H1 (cell line): ENCODE data around the gene SRSF8. TPM values are rescaled to one million over a fixed set of nuclear protein-coding genes. Genes with fewer than 3 reads are reported as not detected.

Source experiments
- CTCF ChIA-PET: fragments of 300-600 bp; sonication (Branson Sonifier 250); formaldehyde crosslinking; loops from one replicate; lab custom pipeline; 2021; ENCODE audit not compliant: partially characterized antibody; lab: Charles Lee
- POLR2A ChIA-PET: fragments of 300-600 bp; sonication (Branson Sonifier 250); formaldehyde crosslinking; loops from one replicate; lab custom pipeline; 2021; ENCODE audit warnings: inconsistent platforms; ENCODE audit not compliant: partially characterized antibody; lab: Charles Lee
- DNase-seq, 2 experiments: peaks; one replicate each; pipeline versions ENCODE4 v3.0.0 to v3.0.0-alpha.2; 2010 to 2022; ENCODE audit warnings: low spot score in 2 of 2, low read depth in 1 of 2, mixed read lengths in 1 of 2
- FAIRE-seq: peaks from 2 replicates; lab custom pipeline; 2011; peaks lifted over from hg19 to GRCh38; lab: Jason Lieb, UNC
- H2AFZ ChIP-seq: 2 replicates; pipeline ENCODE4 v1.8.1; 2012; ENCODE audit warnings: low read length, inconsistent platforms
- H2AK5ac ChIP-seq: 2 replicates; pipeline ENCODE4 v1.6.1; 2013; ENCODE audit warnings: low read depth, low read length
- H2BK120ac ChIP-seq: replicated peaks from 2 replicates; pipeline ENCODE3; 2013; ENCODE audit warnings: low read depth, low read length, inconsistent platforms
- H2BK12ac ChIP-seq: 2 replicates; pipeline ENCODE4 v1.6.1; 2013; ENCODE audit warnings: low read depth, low read length
- H2BK15ac ChIP-seq: 2 replicates; pipeline ENCODE4 v1.6.1; 2013; ENCODE audit warnings: low read length
- H2BK20ac ChIP-seq: 2 replicates; pipeline ENCODE4 v1.6.1; 2013; ENCODE audit warnings: low read length
- H2BK5ac ChIP-seq: 2 replicates; pipeline ENCODE4 v1.6.1; 2013; ENCODE audit warnings: low read depth, low read length
- H3K14ac ChIP-seq: 2 replicates; pipeline ENCODE4 v1.6.1; 2013; ENCODE audit warnings: inconsistent platforms; ENCODE audit not compliant: insufficient read length
- H3K18ac ChIP-seq: 2 replicates; pipeline ENCODE4 v1.6.1; 2013; ENCODE audit warnings: low read length; ENCODE audit errors: extremely low read depth
- H3K23ac ChIP-seq: 2 replicates; pipeline ENCODE4 v1.6.1; 2013; ENCODE audit warnings: inconsistent platforms; ENCODE audit not compliant: insufficient read length
- H3K23me2 ChIP-seq: 2 replicates; pipeline ENCODE4 v1.6.1; 2013; ENCODE audit warnings: low read depth, low read length
- H3K27ac ChIP-seq: 2 replicates; pipeline ENCODE4 v1.6.1; 2011; ENCODE audit warnings: low read depth, low read length, inconsistent platforms
- H3K27me3 ChIP-seq, 4 experiments: replicated peaks in 1 of 4; 1 replicate in 1 of 4; 2 replicates in 3 of 4; pipeline versions ENCODE4 v1.6.1 to v1.8.1; 2011 to 2013; ENCODE audit warnings: low read length in 3 of 4, mild to moderate bottlenecking in 3 of 4, inconsistent platforms in 2 of 4, mixed read lengths in 2 of 4, moderate library complexity in 1 of 4; ENCODE audit not compliant: control insufficient read depth in 3 of 4, insufficient read depth in 3 of 4; ENCODE audit errors: extremely low read depth in 1 of 4
- H3K36me3 ChIP-seq, 4 experiments: 2 replicates each; pipeline versions ENCODE4 v1.6.1 to v1.8.1; 2011 to 2013; ENCODE audit warnings: mild to moderate bottlenecking in 4 of 4, low read length in 3 of 4, moderate library complexity in 2 of 4, control low read depth in 1 of 4, inconsistent platforms in 1 of 4; ENCODE audit not compliant: insufficient read depth in 4 of 4, control insufficient read depth in 2 of 4
- H3K4ac ChIP-seq: replicated peaks from 2 replicates; pipeline ENCODE3; 2013; ENCODE audit warnings: low read length, low read depth, mixed read lengths, inconsistent platforms; ENCODE audit not compliant: insufficient read length
- H3K4me1 ChIP-seq, 4 experiments: replicated peaks in 1 of 4; 1 replicate in 1 of 4; 2 replicates in 3 of 4; pipeline versions ENCODE4 v1.6.1 to v1.8.1; 2011 to 2013; ENCODE audit warnings: low read length in 3 of 4, inconsistent platforms in 2 of 4, mixed read lengths in 1 of 4; ENCODE audit not compliant: insufficient read depth in 4 of 4, control insufficient read depth in 3 of 4
- H3K4me2 ChIP-seq, 2 experiments: 2 replicates each; pipeline versions ENCODE4 v1.6.1 to v1.8.1; 2011 to 2013; ENCODE audit warnings: low read depth in 2 of 2, low read length in 2 of 2, control low read depth in 1 of 2, inconsistent platforms in 1 of 2, mild to moderate bottlenecking in 1 of 2; ENCODE audit not compliant: insufficient read depth in 1 of 2
- H3K4me3 ChIP-seq, 4 experiments: fragments of 200-600, 300-600 bp in 1 of 4; sonication (generic), shearing (Covaris generic), sonication (Bioruptor Twin) in 1 of 4; 2 replicates each; pipeline versions ENCODE4 v1.5.1 to v1.8.1; 2011 to 2016; ENCODE audit warnings: low read length in 4 of 4, low read depth in 3 of 4, control low read depth in 2 of 4, inconsistent platforms in 2 of 4, mild to moderate bottlenecking in 2 of 4, mixed read lengths in 1 of 4, moderate library complexity in 1 of 4; ENCODE audit not compliant: insufficient read depth in 2 of 4; ENCODE audit errors: extremely low read depth in 1 of 4
- H3K56ac ChIP-seq: replicated peaks from 2 replicates; pipeline ENCODE3; 2013; ENCODE audit warnings: low read depth, mild to moderate bottlenecking, mixed read lengths, low read length, inconsistent platforms; ENCODE audit not compliant: insufficient read length
- H3K79me1 ChIP-seq: 2 replicates; pipeline ENCODE4 v1.6.1; 2013; ENCODE audit warnings: low read depth, low read length, control low read depth
- H3K79me2 ChIP-seq, 2 experiments: 2 replicates each; pipeline versions ENCODE4 v1.6.1 to v1.8.1; 2012 to 2013; ENCODE audit warnings: low read length in 2 of 2, mild to moderate bottlenecking in 2 of 2, inconsistent platforms in 1 of 2; ENCODE audit not compliant: insufficient read depth in 2 of 2, control insufficient read depth in 1 of 2
- H3K9ac ChIP-seq, 4 experiments: replicated peaks in 1 of 4; 1 replicate in 1 of 4; 2 replicates in 3 of 4; pipeline versions ENCODE4 v1.6.1 to v1.8.1; 2011 to 2013; ENCODE audit warnings: low read depth in 3 of 4, low read length in 3 of 4, control low read depth in 2 of 4, mild to moderate bottlenecking in 2 of 4, moderate library complexity in 2 of 4, inconsistent platforms in 1 of 4; ENCODE audit errors: extremely low read depth in 1 of 4
- H3K9me3 ChIP-seq, 2 experiments: 2 replicates each; pipeline versions ENCODE4 v1.6.1 to v1.8.1; 2012 to 2013; ENCODE audit warnings: mild to moderate bottlenecking in 2 of 2, moderate library complexity in 2 of 2, control low read depth in 1 of 2, inconsistent platforms in 1 of 2, low read depth in 1 of 2, low read length in 1 of 2, mixed read lengths in 1 of 2; ENCODE audit not compliant: insufficient read depth in 2 of 2
- H4K20me1 ChIP-seq, 2 experiments: replicated peaks in 1 of 2; 2 replicates each; pipeline versions ENCODE3 to v1.8.1; 2011 to 2013; ENCODE audit warnings: inconsistent platforms in 2 of 2, low read length in 2 of 2, mild to moderate bottlenecking in 1 of 2; ENCODE audit not compliant: insufficient read depth in 2 of 2, control insufficient read depth in 1 of 2
- H4K5ac ChIP-seq: 2 replicates; pipeline ENCODE4 v1.6.1; 2013; ENCODE audit warnings: low read length, low read depth, mixed read lengths, inconsistent platforms; ENCODE audit not compliant: insufficient read length
- H4K8ac ChIP-seq: 2 replicates; pipeline ENCODE4 v1.8.0; 2013; ENCODE audit warnings: mild to moderate bottlenecking, moderate library complexity, low read length, inconsistent platforms; ENCODE audit not compliant: insufficient read depth; ENCODE audit errors: extremely low read depth
- H4K91ac ChIP-seq: replicated peaks from 2 replicates; pipeline ENCODE3; 2013; ENCODE audit warnings: low read length, mixed read lengths, inconsistent platforms; ENCODE audit not compliant: insufficient read length
- BCL11A ChIP-seq, 2 experiments: IDR thresholded peaks; one replicate each; pipeline ENCODE4 v1.6.1; 2011; ENCODE audit warnings: low read depth in 2 of 2, low read length in 2 of 2, mild to moderate bottlenecking in 2 of 2
- BRCA1 ChIP-seq: IDR thresholded peaks from 2 replicates; pipeline ENCODE4 v1.6.1; 2012; ENCODE audit warnings: low read depth, low read length, improper control_type of control experiment
- CBX8 ChIP-seq: fragments of 300-800, 300-1000 bp; sonication (generic); IDR thresholded peaks from 2 replicates; pipeline ENCODE4 v1.7.1; 2016; ENCODE audit warnings: low read depth, low read length, borderline replicate concordance
- CEBPB ChIP-seq: IDR thresholded peaks from 2 replicates; pipeline ENCODE4 v1.6.1; 2012; ENCODE audit warnings: low read depth, low read length
- CTBP2 ChIP-seq: IDR thresholded peaks from 2 replicates; pipeline ENCODE4 v1.7.0; 2011; ENCODE audit warnings: borderline replicate concordance, mild to moderate bottlenecking, moderate library complexity, mixed read lengths, low read length; ENCODE audit not compliant: insufficient read depth, insufficient read length
- EZH2 ChIP-seq: fragments of 200-600 bp; sonication (generic); IDR thresholded peaks from 2 replicates; pipeline ENCODE4 v1.7.1; 2012; ENCODE audit warnings: low read depth, mild to moderate bottlenecking, moderate library complexity, low read length, inconsistent platforms; ENCODE audit not compliant: severe bottlenecking
- GABPA ChIP-seq: IDR thresholded peaks from 2 replicates; pipeline ENCODE4 v1.6.1; 2011; ENCODE audit warnings: mild to moderate bottlenecking, low read length, moderate library complexity, borderline replicate concordance; ENCODE audit not compliant: insufficient read depth
- GTF2F1 ChIP-seq: IDR thresholded peaks from 2 replicates; pipeline ENCODE4 v1.6.1; 2012; ENCODE audit warnings: low read depth, low read length, improper control_type of control experiment, borderline replicate concordance
- HDAC2 ChIP-seq, 2 experiments: fragments of 300-600 bp in 1 of 2; sonication (generic) in 1 of 2; IDR thresholded peaks; 2 replicates each; pipeline ENCODE4 v1.6.1; 2011 to 2012; ENCODE audit warnings: low read depth in 2 of 2, low read length in 2 of 2, mild to moderate bottlenecking in 2 of 2, moderate library complexity in 2 of 2, borderline replicate concordance in 1 of 2, inconsistent platforms in 1 of 2
- RXRA ChIP-seq: IDR thresholded peaks from 2 replicates; pipeline ENCODE4 v1.6.1; 2011; ENCODE audit warnings: low read depth, mild to moderate bottlenecking, low read length, moderate library complexity; ENCODE audit not compliant: insufficient read depth
- TAF7 ChIP-seq: optimal IDR thresholded peaks from 2 replicates; pipeline ENCODE3; 2011; ENCODE audit warnings: low read depth, mild to moderate bottlenecking, inconsistent platforms, low read length, moderate library complexity, borderline replicate concordance
- TBP ChIP-seq: IDR thresholded peaks from 2 replicates; pipeline ENCODE4 v1.6.1; 2011; ENCODE audit warnings: low read depth, low read length, improper control_type of control experiment
- WGBS, 2 experiments: shearing (Covaris generic) in 1 of 2; methylation state at CpG; one replicate each; pipeline versions ENCODE4 v1.1.6 to v1.1.7; 2013 to 2015; ENCODE audit warnings: low lambda C conversion rate in 2 of 2, mixed read lengths in 2 of 2, inconsistent platforms in 1 of 2, low coverage in 1 of 2, missing lambda C conversion rate in 1 of 2; ENCODE audit not compliant: insufficient replicate concordance in 2 of 2, insufficient coverage in 1 of 2, insufficient read length in 1 of 2; ENCODE audit errors: extremely low coverage in 1 of 2, missing lambda C conversion rate in 1 of 2; 5-methylcytosine and 5-hydroxymethylcytosine counted together
- polyA plus RNA-seq, 7 experiments: library from polyadenylated mRNA; depleted of rRNA in 3 of 7; stranded (reverse) in 5 of 7; unstranded in 2 of 7; fragments of >200 nt in 5 of 7; fragments of 200-250 nt in 2 of 7; gene quantifications; 1 replicate in 5 of 7; 2 replicates in 1 of 7; 4 replicates in 1 of 7; pipeline versions ENCODE4 v1.2.1 to v1.2.3, GENCODE V29; 2011 to 2013; ENCODE audit warnings: missing spikeins in 2 of 7, mixed read lengths in 2 of 7
- total RNA-seq: library from RNA; stranded (reverse); fragmentation: NEBNext Ultra II Directional; extraction: Animal tissue kit (Norgen Biotek cat#: 25700); gene quantifications from 2 replicates; pipeline ENCODE4 v1.2.1, GENCODE V29; 2021
- TF ChIP-seq, protein P1 (sequence below): IDR thresholded peaks from 2 replicates; pipeline ENCODE4 v1.6.1; 2012; ENCODE audit warnings: inconsistent platforms

Gene SRSF8
- total and polyA plus RNA-seq, 2 of the 8 experiments (the other 6 are each of a cell fraction or from before 2014, with no cell fraction given) = 13.2 to 18.5 TPM

DNA sequence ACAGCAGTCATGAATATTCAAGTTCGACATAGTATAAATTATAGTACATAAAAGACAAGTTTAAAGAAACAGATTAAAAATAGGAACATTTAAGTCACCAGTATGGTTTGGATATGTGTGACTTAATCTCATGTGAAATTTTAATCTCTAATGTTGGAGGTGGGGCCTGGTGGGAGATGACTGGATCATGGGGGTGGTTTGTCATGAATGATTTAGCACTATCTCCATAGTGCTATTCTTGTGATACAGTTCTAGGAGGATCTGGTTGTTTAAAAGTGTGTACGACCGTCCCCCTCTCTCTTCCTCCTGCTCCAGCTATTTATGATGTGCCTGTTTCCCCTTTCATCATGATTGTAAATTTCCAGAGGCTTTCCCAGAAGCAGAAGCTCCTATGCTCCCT is 38.4 kb upstream of the SRSF8 start:
- no peak overlapping the region for H2AFZ ChIP-seq
- FAIRE-seq (no peak), DNase-seq (no peak)
- H3K9ac ChIP-seq = no peak overlapping the region
- 0 out of 4 replicates have a peak, but pooled peaks cover 0 to 3% of the 10 kb centered on the region in 2 experiments for H3K9me3 ChIP-seq
- H4K91ac ChIP-seq = no peak overlapping the region
- no peak overlapping the region for H2AK5ac ChIP-seq
- H3K18ac ChIP-seq = no peak overlapping the region
- H3K14ac ChIP-seq = no peak overlapping the region
- H2BK12ac ChIP-seq = no peak overlapping the region
- no peaks in the 10 kb centered on the region for H3K79me2 ChIP-seq
- H3K23ac ChIP-seq = no peak overlapping the region
- H2BK15ac ChIP-seq = no peak overlapping the region
- H4K20me1 ChIP-seq = no peaks in the 10 kb centered on the region
- POLR2A ChIA-PET = no interaction called here
- H3K4me1 ChIP-seq = no peaks in the 10 kb centered on the region
- no peak overlapping the region for H3K56ac ChIP-seq
- H3K79me1 ChIP-seq = no peaks in the 10 kb centered on the region
- no peak overlapping the region for H3K27ac ChIP-seq
- H2BK5ac ChIP-seq = no peak overlapping the region
- H3K36me3 ChIP-seq = no peaks in the 10 kb centered on the region
- H2BK120ac ChIP-seq = no peak overlapping the region
- CTCF ChIA-PET = no interaction called here
- H4K5ac ChIP-seq = no peak overlapping the region
- no peaks in the 10 kb centered on the region for H3K27me3 ChIP-seq
- H3K23me2 ChIP-seq = no peaks in the 10 kb centered on the region
- no peak overlapping the region for H3K4me3 ChIP-seq
- 90% methylated on average over 3 of the region's 3 CpGs; no CpG with 5 or more reads in 1 of the 2 experiments for WGBS, 2 experiments
- H2BK20ac ChIP-seq = no peak overlapping the region
- no peak overlapping the region for H3K4ac ChIP-seq
- no peak overlapping the region for H3K4me2 ChIP-seq
- H4K8ac ChIP-seq = no peak overlapping the region
- TF ChIP-seq, protein P1, sequence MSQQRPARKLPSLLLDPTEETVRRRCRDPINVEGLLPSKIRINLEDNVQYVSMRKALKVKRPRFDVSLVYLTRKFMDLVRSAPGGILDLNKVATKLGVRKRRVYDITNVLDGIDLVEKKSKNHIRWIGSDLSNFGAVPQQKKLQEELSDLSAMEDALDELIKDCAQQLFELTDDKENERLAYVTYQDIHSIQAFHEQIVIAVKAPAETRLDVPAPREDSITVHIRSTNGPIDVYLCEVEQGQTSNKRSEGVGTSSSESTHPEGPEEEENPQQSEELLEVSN = no peak
- no peak for TF ChIP-seq CBX8
- no peak for TF ChIP-seq CTBP2
- no peak for TF ChIP-seq GTF2F1
- TF ChIP-seq CEBPB = no peak
- no peak for TF ChIP-seq TBP
- no peak for TF ChIP-seq HDAC2 (IDR thresholded peaks at IDR 0.05; ENCODE audit: borderline replicate concordance in 1 of 2, low read depth in 2 of 2, low read length in 2 of 2)
- no peak for TF ChIP-seq TAF7
- no peak for TF ChIP-seq EZH2
- no peak for TF ChIP-seq GABPA
- TF ChIP-seq BCL11A (IDR thresholded peaks at IDR 0.05; ENCODE audit: low read depth in 2 of 2, low read length in 2 of 2) = no peak
- TF ChIP-seq RXRA = no peak
- TF ChIP-seq BRCA1 = no peak
